Measurements from ENCODE around the gene ENPP1. TPM values are rescaled to one million over a fixed set of nuclear protein-coding genes. Genes with fewer than 3 reads are reported as not detected.
"Not testable (repeated sequence)": the region's sequence is repeated elsewhere in the genome, so short reads cannot be mapped to it uniquely, and the experiment has no call there.

Gene ENPP1
- total and polyA plus RNA-seq, 2 donors (not counting 1 experiment from before 2014, with no cell fraction given), result 0.13 to 0.42 TPM

DNA sequence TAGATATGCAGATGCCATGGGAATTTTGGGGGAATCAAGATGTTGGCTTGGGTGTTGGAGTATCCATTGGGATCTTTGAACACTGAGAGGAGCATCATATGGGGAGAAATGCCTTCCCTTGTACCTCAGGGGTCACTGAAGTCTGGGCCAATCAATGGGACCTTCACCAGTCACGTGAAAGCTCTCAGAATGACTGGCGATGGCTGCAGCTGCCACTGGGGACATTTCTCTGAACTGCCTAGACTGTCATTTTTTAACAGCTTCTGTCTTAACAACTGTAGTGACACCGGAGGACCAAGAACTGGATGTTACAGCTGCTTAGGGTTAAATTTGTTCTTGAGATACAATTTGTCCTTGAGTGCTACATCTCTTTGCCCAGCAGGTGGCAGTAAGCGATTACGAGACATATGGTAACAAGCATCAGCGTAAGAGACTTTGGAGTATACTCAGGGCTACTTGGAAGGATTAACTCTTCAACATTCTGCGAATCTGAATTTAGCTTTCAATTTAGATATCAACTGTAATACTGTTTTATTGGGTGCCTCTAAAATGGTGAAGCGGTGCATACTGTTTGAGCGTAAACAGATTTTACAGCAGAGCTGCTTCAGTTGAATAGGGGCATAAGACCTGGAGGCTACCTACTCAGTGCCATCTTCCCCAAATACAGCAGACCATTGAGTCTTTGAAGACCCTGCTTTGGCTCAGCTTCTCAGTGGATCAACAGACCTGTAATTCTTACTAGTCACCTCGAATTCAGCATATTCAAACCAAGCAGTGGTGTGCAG lies 107.3 kb downstream of the ENPP1 start:
- H4K20me1 ChIP-seq (ENCODE audit: control insufficient read depth, insufficient read depth, low read length, poor library complexity, severe bottlenecking), result no peaks in the 10 kb centered on the region
- ChIA-PET POLR2A (no interaction called here), CTCF (interaction anchor here (0.6 to 3.1 kb wide), 31 partner anchors 7 to 1026 kb away, joined by 3 to 42 read pairs (median 5); partner anchors contain the start of gene CCN2)
- no peaks in the 10 kb centered on the region for H3K9me3 Mint-ChIP-seq (ENCODE audit: insufficient read depth)
- peaks cover 39% of the 10 kb centered on the region for H3K27me3 Mint-ChIP-seq
- no peak overlapping the region for H3K4me3 ChIP-seq (ENCODE audit: control extremely low read depth in 1 of 5, extremely low read depth in 1 of 5, insufficient read depth in 1 of 5, low read depth in 2 of 5, low read length in 4 of 5)
- 22% methylated on average over 5 of the region's 10 CpGs for WGBS (ENCODE audit: insufficient coverage)
- peak; percentile 80 for ATAC-seq (ENCODE audit: low read depth)
- H3K4me1 ChIP-seq (ENCODE audit: control insufficient read depth in 2 of 2, insufficient read depth in 2 of 2, low read length in 2 of 2), result peaks cover 17 to 20% of the 10 kb centered on the region in 2 donors
- H3K27ac Mint-ChIP-seq, result no peak overlapping the region
- H3K4me1 Mint-ChIP-seq, result peaks cover 21% of the 10 kb centered on the region
- TF ChIP-seq EZH2 (IDR thresholded peaks at IDR 0.05; ENCODE audit: borderline replicate concordance, insufficient read depth, low read depth, low read length, poor library complexity, severe bottlenecking) (no peak), CTCF (IDR thresholded peaks at IDR 0.05) (peak; percentile 88)
- no peak overlapping the region for H2AFZ ChIP-seq (ENCODE audit: insufficient read depth, low read depth, low read length, poor library complexity, severe bottlenecking)
- H3K27me3 ChIP-seq (replicated peaks in 1 of 4; ENCODE audit: control extremely low read depth in 1 of 4, control insufficient read depth in 3 of 4, insufficient read depth in 4 of 4, low read length in 3 of 4), result peaks cover 0 to 27% (median 12%) of the 10 kb centered on the region in 4 experiments
- DNase-seq, result peak; percentile 75
- intact Hi-C loops (cut with micrococcal nuclease), result loop anchor here (1.0 to 10.0 kb wide), 4 partner anchors 303 to 900 kb away; partner anchors contain the start of gene RPS12
- no peak overlapping the region for H3K9ac ChIP-seq (ENCODE audit: low read length)
- H3K36me3 ChIP-seq (replicated peaks in 1 of 2; ENCODE audit: control extremely low read depth in 1 of 2, control insufficient read depth in 1 of 2, extremely low read depth in 1 of 2, insufficient read depth in 2 of 2, low read length in 1 of 2), result no peaks in the 10 kb centered on the region
- no peak overlapping the region for H3K27ac ChIP-seq (ENCODE audit: low read length in 2 of 2)
- H3K9me3 ChIP-seq (ENCODE audit: control extremely low read depth in 1 of 3, control insufficient read depth in 2 of 3, insufficient read depth in 1 of 3, low read length in 2 of 3), result peaks cover 0 to 6% (median 0%) of the 10 kb centered on the region in 3 donors
- no peaks in the 10 kb centered on the region for H3K79me2 ChIP-seq (ENCODE audit: control insufficient read depth, insufficient read depth, low read length)
- no peak overlapping the region for H3K4me3 Mint-ChIP-seq
- no peak overlapping the region for H3K4me2 ChIP-seq (replicated peaks; ENCODE audit: low read depth, low read length, poor library complexity, severe bottlenecking)

DNA sequence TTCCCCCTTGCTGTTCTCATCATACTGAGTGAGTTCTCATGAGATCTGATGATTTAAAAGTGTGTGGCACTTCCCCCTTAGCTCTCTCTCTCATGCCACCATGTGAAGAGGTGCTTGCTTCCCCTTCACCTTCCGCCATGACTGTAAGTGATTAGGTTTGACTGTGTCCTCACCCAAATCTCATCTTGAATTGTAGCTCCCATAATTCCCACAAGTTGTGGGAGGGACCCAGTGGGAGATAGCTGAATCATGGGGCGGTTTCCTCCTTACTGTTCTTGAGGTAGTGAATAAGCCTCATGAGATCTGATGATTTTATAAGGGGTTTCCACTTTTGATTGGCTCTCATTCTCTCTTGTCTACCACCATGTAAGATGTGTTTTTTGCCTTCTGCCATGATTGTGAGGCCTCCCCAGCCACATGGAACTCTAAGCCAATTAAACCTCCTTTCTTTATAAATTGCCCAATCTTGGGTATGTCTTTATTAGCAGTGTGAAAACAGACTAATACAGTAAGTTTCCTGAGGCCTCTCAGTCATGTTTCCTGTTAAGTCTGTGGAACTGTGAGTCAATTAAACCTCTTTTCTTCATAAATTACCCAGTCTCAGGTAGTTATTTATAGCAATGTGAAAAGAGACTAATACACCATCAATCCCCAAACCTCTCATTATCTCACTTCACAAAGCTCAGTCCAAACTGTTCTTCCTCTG lies 108.4 kb downstream of the ENPP1 start:
- Histone ChIP-seq H3K27me3 (replicated peaks in 1 of 4; ENCODE audit: control extremely low read depth in 1 of 4, control insufficient read depth in 3 of 4, insufficient read depth in 4 of 4, low read length in 3 of 4) (peaks cover 0 to 27% (median 12%) of the 10 kb centered on the region in 4 experiments), H3K4me1 (ENCODE audit: control insufficient read depth in 2 of 2, insufficient read depth in 2 of 2, low read length in 2 of 2) (peaks cover 17 to 20% of the 10 kb centered on the region in 2 donors)
- H3K27ac ChIP-seq (ENCODE audit: low read length in 2 of 2); H3K9me3 ChIP-seq (ENCODE audit: control extremely low read depth in 1 of 3, control insufficient read depth in 2 of 3, insufficient read depth in 1 of 3, low read length in 2 of 3); H3K79me2 ChIP-seq (ENCODE audit: control insufficient read depth, insufficient read depth, low read length); H4K20me1 ChIP-seq (ENCODE audit: control insufficient read depth, insufficient read depth, low read length, poor library complexity, severe bottlenecking); H3K4me3 ChIP-seq (ENCODE audit: control extremely low read depth in 1 of 5, extremely low read depth in 1 of 5, insufficient read depth in 1 of 5, low read depth in 2 of 5, low read length in 4 of 5); DNase-seq; POLR2A ChIA-PET; ATAC-seq (ENCODE audit: low read depth); H3K9me3 Mint-ChIP-seq (ENCODE audit: insufficient read depth); H3K36me3 ChIP-seq (replicated peaks in 1 of 2; ENCODE audit: control extremely low read depth in 1 of 2, control insufficient read depth in 1 of 2, extremely low read depth in 1 of 2, insufficient read depth in 2 of 2, low read length in 1 of 2); H3K27ac Mint-ChIP-seq; H2AFZ ChIP-seq (ENCODE audit: insufficient read depth, low read depth, low read length, poor library complexity, severe bottlenecking); H3K9ac ChIP-seq (ENCODE audit: low read length); H3K4me3 Mint-ChIP-seq; H3K4me2 ChIP-seq (replicated peaks; ENCODE audit: low read depth, low read length, poor library complexity, severe bottlenecking): not testable (repeated sequence)
- no CpG with 5 or more reads among the region's 2 CpGs for WGBS (ENCODE audit: insufficient coverage)
- intact Hi-C loops (cut with micrococcal nuclease), result loop anchor here (5.0 to 10.0 kb wide), 2 partner anchors 566 to 899 kb away; partner anchors contain the start of gene RPS12
- Mint-ChIP-seq H3K4me1 (peaks cover 21% of the 10 kb centered on the region), H3K27me3 (peaks cover 34% of the 10 kb centered on the region)
- CTCF ChIA-PET, result interaction anchor here (0.9 to 3.1 kb wide), 17 partner anchors 8 to 382 kb away, joined by 3 to 42 read pairs (median 7); no protein-coding TSS in a partner anchor
